Neural crest cell (in vitro differentiated cells): Measurements from ENCODE around the gene FTH1. TPM values are rescaled to one million over a fixed set of nuclear protein-coding genes. Genes with fewer than 3 reads are reported as not detected.
"Not testable (repeated sequence)": the region's sequence is repeated elsewhere in the genome, so short reads cannot be mapped to it uniquely, and the experiment has no call there.

Experiments
- DNase-seq: peaks from one replicate; pipeline ENCODE4 v3.0.0; 2021; ENCODE audit warnings: low read depth, mixed read lengths, low spot score
- H3K27ac Mint-ChIP-seq: one replicate; pipeline ENCODE4 v1.8.0; 2021; ENCODE audit warnings: mild to moderate bottlenecking, mixed read lengths; ENCODE audit not compliant: unreplicated experiment
- H3K27me3 Mint-ChIP-seq: 2 replicates; pipeline ENCODE4 v1.8.0; 2021; ENCODE audit warnings: low read depth, mild to moderate bottlenecking, mixed read lengths
- H3K36me3 Mint-ChIP-seq: 2 replicates; pipeline ENCODE4 v1.8.0; 2021; ENCODE audit warnings: low read depth, mild to moderate bottlenecking, mixed read lengths
- H3K4me1 Mint-ChIP-seq: 2 replicates; pipeline ENCODE4 v1.8.0; 2021; ENCODE audit warnings: mixed read lengths
- H3K4me3 Mint-ChIP-seq: one replicate; pipeline ENCODE4 v1.8.0; 2021; ENCODE audit warnings: mild to moderate bottlenecking, mixed read lengths
- H3K9me3 Mint-ChIP-seq: 2 replicates; pipeline ENCODE4 v1.8.0; 2021; ENCODE audit warnings: mixed read lengths
- total RNA-seq: library from RNA; stranded (reverse); gene quantifications from 2 replicates; pipeline ENCODE4 v1.2.1, GENCODE V29; 2021
- TF ChIP-seq, protein P1 (sequence below): fragments of 200-600 bp; sonication (generic); conservative IDR thresholded peaks from 2 replicates; pipeline ENCODE4 v1.5.0; 2021; ENCODE audit warnings: antibody characterized with exemption, mild to moderate bottlenecking

Gene FTH1
- total RNA-seq, 1 donor from 2014 or later = 1,207 TPM

DNA sequence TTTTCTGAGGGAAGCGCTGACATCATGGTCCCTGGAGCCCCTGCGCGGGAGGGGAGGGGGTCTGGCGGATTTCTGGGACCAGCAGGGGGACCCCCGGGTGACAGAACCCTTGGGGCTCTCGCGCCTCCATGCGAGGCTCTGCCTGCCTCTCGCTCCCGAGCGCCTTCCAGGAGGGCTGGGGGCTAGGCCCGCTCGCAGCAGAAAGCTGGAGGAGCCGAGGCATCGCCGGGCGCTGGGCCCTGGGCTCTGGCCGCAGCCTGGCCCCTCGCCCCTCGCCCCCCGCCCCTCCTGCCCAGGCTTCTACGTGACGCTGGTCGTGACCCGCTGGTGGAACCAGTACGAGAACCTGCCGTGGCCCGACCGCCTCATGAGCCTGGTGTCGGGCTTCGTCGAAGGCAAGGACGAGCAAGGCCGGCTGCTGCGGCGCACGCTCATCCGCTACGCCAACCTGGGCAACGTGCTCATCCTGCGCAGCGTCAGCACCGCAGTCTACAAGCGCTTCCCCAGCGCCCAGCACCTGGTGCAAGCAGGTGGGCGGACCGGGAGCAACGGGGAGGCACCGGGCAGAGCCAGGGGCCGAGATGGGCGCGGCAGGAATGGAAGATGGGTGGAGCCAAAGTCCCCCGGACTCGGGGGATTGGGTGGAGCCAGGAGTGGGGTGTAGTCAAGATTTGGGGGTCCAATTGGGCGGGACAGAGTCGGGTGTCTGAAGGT, 11.9 kb downstream of the FTH1 start:
- no peaks in the 10 kb centered on the region for H3K9me3 Mint-ChIP-seq
- no peak overlapping the region for H3K27ac Mint-ChIP-seq
- peaks cover 33% of the 10 kb centered on the region for H3K27me3 Mint-ChIP-seq
- DNase-seq = no peak
- no peaks in the 10 kb centered on the region for H3K4me1 Mint-ChIP-seq
- TF ChIP-seq, protein P1, sequence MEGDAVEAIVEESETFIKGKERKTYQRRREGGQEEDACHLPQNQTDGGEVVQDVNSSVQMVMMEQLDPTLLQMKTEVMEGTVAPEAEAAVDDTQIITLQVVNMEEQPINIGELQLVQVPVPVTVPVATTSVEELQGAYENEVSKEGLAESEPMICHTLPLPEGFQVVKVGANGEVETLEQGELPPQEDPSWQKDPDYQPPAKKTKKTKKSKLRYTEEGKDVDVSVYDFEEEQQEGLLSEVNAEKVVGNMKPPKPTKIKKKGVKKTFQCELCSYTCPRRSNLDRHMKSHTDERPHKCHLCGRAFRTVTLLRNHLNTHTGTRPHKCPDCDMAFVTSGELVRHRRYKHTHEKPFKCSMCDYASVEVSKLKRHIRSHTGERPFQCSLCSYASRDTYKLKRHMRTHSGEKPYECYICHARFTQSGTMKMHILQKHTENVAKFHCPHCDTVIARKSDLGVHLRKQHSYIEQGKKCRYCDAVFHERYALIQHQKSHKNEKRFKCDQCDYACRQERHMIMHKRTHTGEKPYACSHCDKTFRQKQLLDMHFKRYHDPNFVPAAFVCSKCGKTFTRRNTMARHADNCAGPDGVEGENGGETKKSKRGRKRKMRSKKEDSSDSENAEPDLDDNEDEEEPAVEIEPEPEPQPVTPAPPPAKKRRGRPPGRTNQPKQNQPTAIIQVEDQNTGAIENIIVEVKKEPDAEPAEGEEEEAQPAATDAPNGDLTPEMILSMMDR = no peak
- H3K36me3 Mint-ChIP-seq = no peaks in the 10 kb centered on the region
- H3K4me3 Mint-ChIP-seq = no peak overlapping the region

GRCh38 chr11:61954851-61955421, 12.5 kb downstream of the FTH1 start:
- Mint-ChIP-seq H3K4me1 (peaks cover under 1% of the 10 kb centered on the region), H3K4me3 (no peak overlapping the region), H3K9me3 (no peaks in the 10 kb centered on the region), H3K27ac (no peak overlapping the region), H3K27me3 (peaks cover 33% of the 10 kb centered on the region), H3K36me3 (no peaks in the 10 kb centered on the region)
- TF ChIP-seq, protein P1 = no peak
- DNase-seq = no peak

DNA sequence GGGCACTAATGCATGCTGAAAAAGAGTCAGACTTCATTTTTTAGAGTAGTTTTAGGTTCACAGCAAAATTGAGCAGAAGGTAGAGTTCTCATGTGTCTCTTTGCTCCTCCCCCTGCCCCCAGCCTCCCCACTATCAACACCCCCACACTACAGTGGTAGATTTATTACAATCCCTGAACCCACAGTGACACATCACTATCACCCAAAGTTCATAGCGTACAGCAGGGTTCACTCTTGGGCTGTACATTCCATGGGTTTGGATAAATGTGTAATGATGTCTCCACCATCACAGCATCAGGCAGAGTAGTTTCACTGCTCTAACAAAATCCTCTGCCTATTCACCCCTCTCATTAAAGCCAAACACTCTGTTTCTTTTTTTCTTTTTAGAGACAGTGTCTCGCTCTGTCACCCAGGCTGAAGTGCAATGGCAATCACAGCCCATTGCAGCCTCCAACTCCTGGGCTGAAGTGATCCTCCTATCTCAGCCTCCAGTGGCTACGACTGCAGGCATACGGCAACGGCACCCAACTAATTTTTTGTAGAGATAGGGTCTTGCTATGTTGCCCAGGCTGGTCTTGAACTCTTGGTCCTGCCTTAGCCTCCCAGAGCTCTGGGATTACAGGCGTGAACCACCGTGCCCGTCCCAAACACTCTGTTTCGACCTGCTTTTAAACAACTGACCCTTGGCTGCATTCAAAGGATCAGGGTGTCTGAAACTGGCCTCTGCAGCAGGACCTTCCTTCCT, 13.2 kb downstream of the FTH1 start:
- no peak overlapping the region for H3K4me3 Mint-ChIP-seq
- H3K27ac Mint-ChIP-seq = no peak overlapping the region
- H3K27me3 Mint-ChIP-seq = peaks cover 33% of the 10 kb centered on the region
- H3K4me1 Mint-ChIP-seq = peaks cover 7% of the 10 kb centered on the region
- no peak for DNase-seq
- no peaks in the 10 kb centered on the region for H3K9me3 Mint-ChIP-seq
- TF ChIP-seq, protein P1 = no peak
- H3K36me3 Mint-ChIP-seq = no peaks in the 10 kb centered on the region

DNA sequence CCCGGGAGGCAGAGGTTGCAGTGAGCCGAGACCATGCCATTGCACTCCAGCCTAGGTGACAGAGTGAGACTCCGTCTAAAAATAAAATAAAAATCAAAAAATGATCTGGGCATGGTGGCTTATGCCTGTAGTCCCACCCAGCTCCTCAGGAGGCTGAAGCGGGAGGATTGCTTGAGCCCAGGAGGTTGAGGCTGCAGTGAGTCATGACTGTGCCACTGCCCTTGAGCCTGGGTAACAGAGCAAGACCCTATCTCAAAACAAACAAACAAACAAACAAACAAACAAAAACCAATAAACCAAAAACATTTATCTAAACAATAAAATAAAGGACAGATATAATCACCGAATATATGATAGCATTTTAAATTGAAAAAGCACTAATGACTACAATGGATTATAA, 13.8 kb downstream of the FTH1 start:
- not testable (repeated sequence) for H3K36me3 Mint-ChIP-seq, H3K4me3 Mint-ChIP-seq, H3K27ac Mint-ChIP-seq, DNase-seq, H3K9me3 Mint-ChIP-seq
- peaks cover 33% of the 10 kb centered on the region for H3K27me3 Mint-ChIP-seq
- peaks cover 12% of the 10 kb centered on the region for H3K4me1 Mint-ChIP-seq

GRCh38 chr11:61952882-61953281, 14.6 kb downstream of the FTH1 start:
- H3K4me3 Mint-ChIP-seq = no peak overlapping the region
- H3K27me3 Mint-ChIP-seq = peaks cover 31% of the 10 kb centered on the region
- H3K27ac Mint-ChIP-seq = no peak overlapping the region
- no peak for DNase-seq
- no peaks in the 10 kb centered on the region for H3K9me3 Mint-ChIP-seq
- peaks cover 12% of the 10 kb centered on the region for H3K4me1 Mint-ChIP-seq
- no peaks in the 10 kb centered on the region for H3K36me3 Mint-ChIP-seq
- TF ChIP-seq, protein P1 = no peak
